ENCODE results near the gene TMEM182.

DNA sequence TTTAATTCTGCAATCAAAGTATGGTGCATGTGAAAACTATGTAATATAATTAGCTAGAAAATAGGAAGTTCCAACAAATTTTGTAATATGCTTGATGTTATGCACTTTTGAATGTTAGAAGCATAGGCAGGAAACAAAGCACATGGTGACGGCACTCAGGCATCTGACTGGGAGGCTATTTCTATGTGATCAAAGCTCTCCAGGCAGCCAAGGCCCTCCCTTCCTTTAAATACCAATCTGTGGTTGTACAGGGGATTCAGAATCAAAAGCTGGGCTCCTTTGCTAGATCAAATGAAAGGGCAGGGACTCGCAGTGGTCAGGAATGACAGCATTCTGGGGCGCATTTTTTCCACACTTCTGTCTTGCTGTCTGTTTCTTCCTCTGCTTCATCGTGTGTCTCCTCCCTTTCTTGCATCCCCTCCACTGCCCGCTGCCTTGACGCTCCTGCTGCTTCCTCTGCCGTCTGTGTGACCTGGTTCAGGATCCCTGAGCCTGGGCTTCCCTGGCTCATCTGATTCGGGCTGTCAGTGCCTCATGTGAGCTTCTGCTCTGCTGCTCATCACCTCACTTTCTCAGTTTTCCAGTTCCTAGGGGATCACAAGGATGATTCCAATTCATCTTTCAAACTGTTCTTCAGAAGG lies 30.9 kb downstream of the TMEM182 start:
- TF ChIP-seq, protein P1, sequence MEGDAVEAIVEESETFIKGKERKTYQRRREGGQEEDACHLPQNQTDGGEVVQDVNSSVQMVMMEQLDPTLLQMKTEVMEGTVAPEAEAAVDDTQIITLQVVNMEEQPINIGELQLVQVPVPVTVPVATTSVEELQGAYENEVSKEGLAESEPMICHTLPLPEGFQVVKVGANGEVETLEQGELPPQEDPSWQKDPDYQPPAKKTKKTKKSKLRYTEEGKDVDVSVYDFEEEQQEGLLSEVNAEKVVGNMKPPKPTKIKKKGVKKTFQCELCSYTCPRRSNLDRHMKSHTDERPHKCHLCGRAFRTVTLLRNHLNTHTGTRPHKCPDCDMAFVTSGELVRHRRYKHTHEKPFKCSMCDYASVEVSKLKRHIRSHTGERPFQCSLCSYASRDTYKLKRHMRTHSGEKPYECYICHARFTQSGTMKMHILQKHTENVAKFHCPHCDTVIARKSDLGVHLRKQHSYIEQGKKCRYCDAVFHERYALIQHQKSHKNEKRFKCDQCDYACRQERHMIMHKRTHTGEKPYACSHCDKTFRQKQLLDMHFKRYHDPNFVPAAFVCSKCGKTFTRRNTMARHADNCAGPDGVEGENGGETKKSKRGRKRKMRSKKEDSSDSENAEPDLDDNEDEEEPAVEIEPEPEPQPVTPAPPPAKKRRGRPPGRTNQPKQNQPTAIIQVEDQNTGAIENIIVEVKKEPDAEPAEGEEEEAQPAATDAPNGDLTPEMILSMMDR (IDR thresholded peaks at IDR 0.05) = no peak
- TF ChIP-seq POLR2A (IDR thresholded peaks at IDR 0.05) (no peak), EP300 (IDR thresholded peaks at IDR 0.05) (no peak)

Measured in tibial nerve (tissue), 4 donors.